ENCODE results near the gene NET1. TPM values are rescaled to one million over a fixed set of nuclear protein-coding genes. Genes with fewer than 3 reads are reported as not detected.

NET1 gene
- total and polyA plus RNA-seq, 2 donors (not counting 3 experiments of a cell fraction or from before 2014, with no cell fraction given) = 14.4 to 46.3 TPM

DNA sequence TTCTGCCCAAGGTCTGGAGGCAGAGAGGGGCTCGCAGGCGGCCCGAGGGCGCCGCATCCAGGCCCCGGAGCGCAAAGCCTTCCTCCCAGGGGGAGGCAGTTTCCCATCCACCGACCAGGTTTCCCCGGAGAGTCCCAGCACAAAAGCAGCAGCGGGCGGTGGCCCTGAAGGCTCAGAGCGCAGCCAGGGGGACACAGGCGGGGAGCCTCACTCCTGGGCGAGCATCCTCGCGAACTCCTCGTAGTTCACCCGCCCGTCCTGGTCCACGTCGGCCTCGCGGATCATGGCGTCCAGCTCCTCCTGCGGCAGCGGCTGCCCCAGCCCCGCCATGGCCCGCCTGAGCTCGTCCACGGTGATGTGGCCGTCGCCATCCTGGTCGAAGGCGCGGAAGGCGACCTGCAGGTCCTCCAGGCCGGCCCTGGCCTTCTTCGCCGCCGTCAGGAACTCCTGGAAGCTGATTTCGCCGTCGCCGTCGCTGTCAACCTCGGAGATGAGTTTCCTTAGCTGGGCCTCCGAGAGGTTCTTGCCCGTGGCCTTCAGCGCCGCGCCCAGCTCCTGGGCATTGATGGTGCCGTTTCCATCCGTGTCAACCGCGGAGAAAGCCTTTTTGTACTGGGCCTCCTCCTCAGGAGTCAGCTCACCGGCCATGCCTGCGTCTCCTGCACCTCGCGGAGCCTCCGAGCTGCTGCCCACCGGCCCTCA, 86.6 kb downstream of the NET1 start:
- no peak overlapping the region for H3K4me3 ChIP-seq (replicated peaks in 1 of 3; ENCODE audit: insufficient read depth in 1 of 3, low read depth in 1 of 3, low read length in 3 of 3)
- DNase-seq (ENCODE audit: low read depth, low spot score) (no peak), FAIRE-seq (no peak)
- peaks cover 0 to 2% of the 10 kb centered on the region in 2 experiments for H3K27me3 ChIP-seq (ENCODE audit: control insufficient read depth in 2 of 2, insufficient read depth in 2 of 2, low read length in 2 of 2)
- H3K36me3 ChIP-seq (ENCODE audit: control insufficient read depth in 2 of 2, extremely low read depth in 1 of 2, insufficient read depth in 2 of 2, low read length in 2 of 2) = no peaks in the 10 kb centered on the region
- dilution Hi-C loops (cut with MboI; ENCODE audit: extremely low pct_ligation_motif_present, low sequenced_read_pairs) = no loop called here
- no peak for TF ChIP-seq POLR2AphosphoS5 (IDR thresholded peaks at IDR 0.05; ENCODE audit: insufficient read depth, low read depth, low read length)
- TF ChIP-seq GATA2 (IDR thresholded peaks at IDR 0.05; ENCODE audit: insufficient read depth, insufficient read length, low read depth, low read length) = no peak
- TF ChIP-seq FOS (IDR thresholded peaks at IDR 0.05; ENCODE audit: borderline replicate concordance, insufficient read depth, low read length) = no peak
- TF ChIP-seq JUN (IDR thresholded peaks at IDR 0.05; ENCODE audit: borderline replicate concordance, insufficient read depth, insufficient read length, low read depth) = no peak
- no peak for TF ChIP-seq MYC (IDR thresholded peaks at IDR 0.05; ENCODE audit: low read depth, low read length)
- TF ChIP-seq EZH2 (IDR thresholded peaks at IDR 0.05; ENCODE audit: borderline replicate concordance, low read depth, low read length, severe bottlenecking) = no peak
- TF ChIP-seq, protein P1, sequence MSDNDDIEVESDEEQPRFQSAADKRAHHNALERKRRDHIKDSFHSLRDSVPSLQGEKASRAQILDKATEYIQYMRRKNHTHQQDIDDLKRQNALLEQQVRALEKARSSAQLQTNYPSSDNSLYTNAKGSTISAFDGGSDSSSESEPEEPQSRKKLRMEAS (IDR thresholded peaks at IDR 0.05; ENCODE audit: insufficient read depth, insufficient read length) = no peak
- TF ChIP-seq, protein P2, sequence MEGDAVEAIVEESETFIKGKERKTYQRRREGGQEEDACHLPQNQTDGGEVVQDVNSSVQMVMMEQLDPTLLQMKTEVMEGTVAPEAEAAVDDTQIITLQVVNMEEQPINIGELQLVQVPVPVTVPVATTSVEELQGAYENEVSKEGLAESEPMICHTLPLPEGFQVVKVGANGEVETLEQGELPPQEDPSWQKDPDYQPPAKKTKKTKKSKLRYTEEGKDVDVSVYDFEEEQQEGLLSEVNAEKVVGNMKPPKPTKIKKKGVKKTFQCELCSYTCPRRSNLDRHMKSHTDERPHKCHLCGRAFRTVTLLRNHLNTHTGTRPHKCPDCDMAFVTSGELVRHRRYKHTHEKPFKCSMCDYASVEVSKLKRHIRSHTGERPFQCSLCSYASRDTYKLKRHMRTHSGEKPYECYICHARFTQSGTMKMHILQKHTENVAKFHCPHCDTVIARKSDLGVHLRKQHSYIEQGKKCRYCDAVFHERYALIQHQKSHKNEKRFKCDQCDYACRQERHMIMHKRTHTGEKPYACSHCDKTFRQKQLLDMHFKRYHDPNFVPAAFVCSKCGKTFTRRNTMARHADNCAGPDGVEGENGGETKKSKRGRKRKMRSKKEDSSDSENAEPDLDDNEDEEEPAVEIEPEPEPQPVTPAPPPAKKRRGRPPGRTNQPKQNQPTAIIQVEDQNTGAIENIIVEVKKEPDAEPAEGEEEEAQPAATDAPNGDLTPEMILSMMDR (IDR thresholded peaks at IDR 0.05; ENCODE audit: extremely low read depth in 1 of 2, insufficient read depth in 1 of 2, low read depth in 1 of 2, low read length in 2 of 2) = no peak
- no peak for TF ChIP-seq POLR2A (IDR thresholded peaks at IDR 0.05; ENCODE audit: low read depth, low read length)
- no peaks in the 10 kb centered on the region for H3K4me1 ChIP-seq (ENCODE audit: control insufficient read depth, extremely low read depth, insufficient read depth, low read length)
- H3K9me3 ChIP-seq (replicated peaks; ENCODE audit: control insufficient read depth, insufficient read depth, low read length) = no peaks in the 10 kb centered on the region
- POLR2A ChIA-PET = no interaction called here
- H3K9me1 ChIP-seq (replicated peaks; ENCODE audit: control insufficient read depth, extremely low read depth, insufficient read depth, low read length) = no peaks in the 10 kb centered on the region
- CTCF ChIA-PET = interaction anchor here (0.7 to 1.3 kb wide), 2 partner anchors 10 to 57 kb away, joined by 3 read pairs; no protein-coding TSS in a partner anchor
- intact Hi-C loops (cut with micrococcal nuclease) = no loop called here
- no peaks in the 10 kb centered on the region for H4K20me1 ChIP-seq (replicated peaks; ENCODE audit: control insufficient read depth, extremely low read depth, insufficient read depth, low read length)
- no peak overlapping the region for H3K9ac ChIP-seq (replicated peaks; ENCODE audit: extremely low read depth, insufficient read depth, low read length)
- no peak overlapping the region for H2AFZ ChIP-seq (ENCODE audit: low read depth, low read length)
- no peak overlapping the region for H3K4me2 ChIP-seq (ENCODE audit: insufficient read depth, low read length)
- no peaks in the 10 kb centered on the region for H3K79me2 ChIP-seq (ENCODE audit: control insufficient read depth, insufficient read depth, low read length)
- BruUV-seq (replicated peaks) = no TSS peak
- no peak overlapping the region for H3K27ac ChIP-seq (ENCODE audit: insufficient read depth, low read depth, low read length)
